ENCODE measurements around the gene CWC22. TPM values are rescaled to one million over a fixed set of nuclear protein-coding genes. Genes with fewer than 3 reads are reported as not detected.
"Not testable (repeated sequence)": the region's sequence is repeated elsewhere in the genome, so short reads cannot be mapped to it uniquely, and the experiment has no call there.

Gene CWC22
- total RNA-seq, 1 donor = 17.3 TPM

DNA sequence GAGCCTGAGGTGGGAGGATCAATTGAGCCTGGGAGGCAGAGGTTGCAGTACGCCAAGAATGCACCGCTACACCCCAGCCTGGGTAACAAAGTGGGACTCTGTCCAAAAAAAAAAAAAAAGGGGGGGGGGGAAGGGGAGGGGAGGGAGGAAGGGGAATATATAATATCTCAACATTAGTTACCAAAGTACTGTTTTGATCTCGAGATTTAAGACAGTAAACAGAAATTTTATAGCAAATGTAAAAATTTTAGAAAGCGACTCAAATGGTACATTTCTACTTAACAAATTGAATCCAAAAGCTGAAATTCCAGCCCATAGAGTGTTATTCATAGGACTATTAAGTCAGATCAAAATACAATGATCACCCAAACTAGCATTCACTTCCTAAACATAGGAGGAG lies 60.8 kb downstream of the CWC22 start:
- H3K4me3 ChIP-seq (ENCODE audit: low read depth, low read length) = no peak overlapping the region
- TF ChIP-seq, protein P1, sequence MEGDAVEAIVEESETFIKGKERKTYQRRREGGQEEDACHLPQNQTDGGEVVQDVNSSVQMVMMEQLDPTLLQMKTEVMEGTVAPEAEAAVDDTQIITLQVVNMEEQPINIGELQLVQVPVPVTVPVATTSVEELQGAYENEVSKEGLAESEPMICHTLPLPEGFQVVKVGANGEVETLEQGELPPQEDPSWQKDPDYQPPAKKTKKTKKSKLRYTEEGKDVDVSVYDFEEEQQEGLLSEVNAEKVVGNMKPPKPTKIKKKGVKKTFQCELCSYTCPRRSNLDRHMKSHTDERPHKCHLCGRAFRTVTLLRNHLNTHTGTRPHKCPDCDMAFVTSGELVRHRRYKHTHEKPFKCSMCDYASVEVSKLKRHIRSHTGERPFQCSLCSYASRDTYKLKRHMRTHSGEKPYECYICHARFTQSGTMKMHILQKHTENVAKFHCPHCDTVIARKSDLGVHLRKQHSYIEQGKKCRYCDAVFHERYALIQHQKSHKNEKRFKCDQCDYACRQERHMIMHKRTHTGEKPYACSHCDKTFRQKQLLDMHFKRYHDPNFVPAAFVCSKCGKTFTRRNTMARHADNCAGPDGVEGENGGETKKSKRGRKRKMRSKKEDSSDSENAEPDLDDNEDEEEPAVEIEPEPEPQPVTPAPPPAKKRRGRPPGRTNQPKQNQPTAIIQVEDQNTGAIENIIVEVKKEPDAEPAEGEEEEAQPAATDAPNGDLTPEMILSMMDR (IDR thresholded peaks at IDR 0.05; ENCODE audit: insufficient read depth, low read depth, low read length) = no peak
- no peak for DNase-seq (ENCODE audit: low read depth)

DNA sequence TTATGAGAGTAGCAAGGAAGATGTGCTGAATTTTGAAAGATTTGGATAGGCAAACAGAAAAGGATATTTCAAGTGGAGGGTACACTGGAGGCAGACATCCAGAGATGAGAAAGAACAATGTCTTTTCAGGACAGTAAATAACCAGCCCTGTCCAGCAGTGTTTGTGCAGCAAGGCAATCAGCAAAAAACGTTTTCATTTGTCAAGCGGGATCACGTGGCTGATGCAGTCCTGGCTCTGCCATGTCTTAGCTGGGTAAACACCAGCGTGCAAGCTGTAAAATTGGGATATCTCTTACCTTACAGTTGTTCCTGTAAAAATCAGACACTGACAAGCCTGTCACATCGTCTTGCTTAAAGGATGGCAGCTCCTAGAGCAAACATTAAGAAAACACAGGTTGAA lies 67.8 kb downstream of the CWC22 start:
- TF ChIP-seq, protein P1 (IDR thresholded peaks at IDR 0.05; ENCODE audit: insufficient read depth, low read depth, low read length) = no peak
- DNase-seq (ENCODE audit: low read depth) = no peak
- no peak overlapping the region for H3K4me3 ChIP-seq (ENCODE audit: low read depth, low read length)

GRCh38 chr2:179938026-179938425 lies 69.1 kb downstream of the CWC22 start:
- no peak for DNase-seq (ENCODE audit: low read depth)
- TF ChIP-seq, protein P1 (IDR thresholded peaks at IDR 0.05; ENCODE audit: insufficient read depth, low read depth, low read length) = no peak
- H3K4me3 ChIP-seq (ENCODE audit: low read depth, low read length) = no peak overlapping the region

DNA sequence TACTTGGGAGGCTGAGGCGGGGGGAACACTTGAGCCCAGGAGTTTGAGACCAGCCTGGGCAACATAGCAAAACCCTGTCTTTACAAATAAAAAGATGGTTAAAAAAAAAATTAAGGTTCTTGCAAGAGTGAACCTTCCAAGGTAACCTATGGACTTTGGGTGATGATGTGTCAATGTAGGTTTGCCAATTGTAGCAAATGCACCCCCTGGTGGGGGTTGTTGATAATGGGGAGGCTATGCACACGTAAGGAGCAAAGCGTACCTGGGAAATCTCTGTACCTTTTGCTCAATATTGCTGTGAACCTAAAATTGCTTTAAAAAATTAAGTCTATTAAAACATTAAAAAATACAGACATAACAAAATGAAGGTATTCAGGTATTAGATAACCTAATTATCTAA lies 70.4 kb downstream of the CWC22 start:
- TF ChIP-seq, protein P1 (IDR thresholded peaks at IDR 0.05; ENCODE audit: insufficient read depth, low read depth, low read length) = peak; percentile 48
- H3K4me3 ChIP-seq (ENCODE audit: low read depth, low read length) = no peak overlapping the region
- peak; percentile 17 for DNase-seq (ENCODE audit: low read depth)

DNA sequence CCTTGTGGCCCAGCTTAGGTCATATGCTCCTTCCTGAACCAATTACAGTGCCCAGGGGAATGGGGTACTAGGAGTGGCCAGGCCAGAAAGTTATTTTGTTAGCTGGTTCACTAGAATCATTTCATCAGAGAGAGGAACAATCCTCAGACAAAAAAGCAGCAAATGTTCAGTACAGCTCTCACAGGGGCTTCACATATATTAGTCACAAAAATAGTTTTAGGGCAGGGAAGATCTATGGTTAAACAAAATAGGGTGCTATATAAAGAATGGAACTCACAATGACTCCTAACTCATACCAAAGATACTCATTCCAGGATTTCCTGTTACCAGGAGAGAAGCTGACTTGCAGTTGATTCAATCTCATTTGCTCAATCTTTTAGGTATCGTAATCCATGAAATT lies 71.0 kb downstream of the CWC22 start:
- TF ChIP-seq, protein P1 (IDR thresholded peaks at IDR 0.05; ENCODE audit: insufficient read depth, low read depth, low read length) = no peak
- DNase-seq (ENCODE audit: low read depth) = no peak
- no peak overlapping the region for H3K4me3 ChIP-seq (ENCODE audit: low read depth, low read length)

GRCh38 chr2:179932786-179933185 lies 74.3 kb downstream of the CWC22 start:
- no peak for DNase-seq (ENCODE audit: low read depth)
- H3K4me3 ChIP-seq (ENCODE audit: low read depth, low read length) = no peak overlapping the region
- TF ChIP-seq, protein P1 (IDR thresholded peaks at IDR 0.05; ENCODE audit: insufficient read depth, low read depth, low read length) = no peak

- TF ChIP-seq, protein P1 (IDR thresholded peaks at IDR 0.05; ENCODE audit: insufficient read depth, low read depth, low read length) = no peak
- no peak for DNase-seq (ENCODE audit: low read depth)
- H3K4me3 ChIP-seq (ENCODE audit: low read depth, low read length) = no peak overlapping the region
Observed at GRCh38 chr2:179931502-179931901, 75.6 kb downstream of the CWC22 start.

- not testable (repeated sequence) for H3K4me3 ChIP-seq (ENCODE audit: low read depth, low read length); DNase-seq (ENCODE audit: low read depth)
Observed at GRCh38 chr2:179929997-179930396, 77.1 kb downstream of the CWC22 start.

Data from fibroblast of villous mesenchyme (primary cell).